Measurements from ENCODE around the gene SURF6.
A peak's percentile ranks its signal among the peaks of the same experiment; 100 is the strongest.
"Not testable (repeated sequence)": the region's sequence is repeated elsewhere in the genome, so short reads cannot be mapped to it uniquely, and the experiment has no call there.

The SURF6 gene

GRCh38 chr9:133333011-133333410, 3.0 kb downstream of the SURF6 start:
- no peak overlapping the region for H3K4me3 ChIP-seq (ENCODE audit: low read depth in 1 of 2, low read length in 1 of 2)
- H3K9me3 ChIP-seq: no peaks in the 10 kb centered on the region
- peaks cover 29 to 37% of the 10 kb centered on the region in 2 experiments for H3K4me1 ChIP-seq (ENCODE audit: control insufficient read depth in 1 of 2, insufficient read depth in 1 of 2, low read depth in 1 of 2, low read length in 1 of 2)
- no peak for TF ChIP-seq CTCF (IDR thresholded peaks at IDR 0.05)
- H3K36me3 ChIP-seq: peaks cover 49% of the 10 kb centered on the region
- no peaks in the 10 kb centered on the region for H3K27me3 ChIP-seq
- H3K27ac ChIP-seq: no peak overlapping the region

- no peaks in the 10 kb centered on the region for H3K27me3 ChIP-seq
- H3K4me3 ChIP-seq (ENCODE audit: low read depth in 1 of 2, low read length in 1 of 2): no peak overlapping the region
- no peak for TF ChIP-seq CTCF (IDR thresholded peaks at IDR 0.05)
- H3K36me3 ChIP-seq: peaks cover 49% of the 10 kb centered on the region
- H3K9me3 ChIP-seq: no peaks in the 10 kb centered on the region
- H3K4me1 ChIP-seq (ENCODE audit: control insufficient read depth in 1 of 2, insufficient read depth in 1 of 2, low read depth in 1 of 2, low read length in 1 of 2): peaks cover 26 to 30% of the 10 kb centered on the region in 2 experiments
- no peak overlapping the region for H3K27ac ChIP-seq
Measured at GRCh38 chr9:133332381-133332730, 3.6 kb downstream of the SURF6 start.

DNA sequence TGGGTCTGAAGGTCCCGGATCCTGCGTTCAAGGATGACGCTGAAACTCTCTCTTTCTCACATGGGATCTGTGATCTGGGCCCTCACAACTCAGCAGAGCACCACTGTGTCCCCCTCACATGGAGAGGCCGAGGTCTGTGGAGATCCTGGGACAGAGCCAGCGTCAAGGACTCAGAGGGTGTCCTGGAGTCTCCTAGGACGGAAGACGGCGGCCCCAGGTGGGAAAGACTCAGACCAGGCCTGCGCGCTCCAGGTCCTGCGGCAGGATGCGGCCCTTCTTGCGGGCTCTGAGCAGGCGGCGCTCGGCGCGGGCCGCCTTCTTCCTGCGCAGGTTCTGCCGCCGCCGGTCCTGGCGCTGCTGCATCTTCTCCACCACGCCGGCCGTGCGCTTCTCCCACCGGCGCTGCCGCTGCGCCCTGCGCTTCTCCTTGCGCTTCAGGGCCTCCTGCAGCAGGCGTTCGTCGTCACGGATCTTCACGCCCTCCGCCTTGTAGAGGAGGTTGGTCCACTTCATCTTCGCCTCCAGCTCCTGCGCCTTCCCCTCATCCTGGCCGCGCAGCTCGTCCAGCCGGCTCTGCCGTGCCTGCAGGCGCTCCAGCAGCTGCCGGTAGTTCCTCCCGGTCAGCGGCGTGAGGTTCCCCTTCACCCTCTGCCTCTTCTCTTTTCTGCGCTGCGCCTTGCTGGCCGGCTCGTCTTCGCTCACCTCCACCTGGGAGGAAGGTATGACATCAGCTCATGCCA, 4.2 kb downstream of the SURF6 start:
- Histone ChIP-seq H3K9me3 (no peaks in the 10 kb centered on the region), H3K36me3 (peaks cover 49% of the 10 kb centered on the region), H3K4me3 (ENCODE audit: low read depth in 1 of 2, low read length in 1 of 2) (no peak overlapping the region), H3K27me3 (no peaks in the 10 kb centered on the region), H3K27ac (no peak overlapping the region), H3K4me1 (ENCODE audit: control insufficient read depth in 1 of 2, insufficient read depth in 1 of 2, low read depth in 1 of 2, low read length in 1 of 2) (peaks cover 22 to 26% of the 10 kb centered on the region in 2 experiments)
- TF ChIP-seq CTCF (IDR thresholded peaks at IDR 0.05): no peak

- TF ChIP-seq CTCF (IDR thresholded peaks at IDR 0.05): no peak
Measured at GRCh38 chr9:133331221-133331620, 4.8 kb downstream of the SURF6 start.

DNA sequence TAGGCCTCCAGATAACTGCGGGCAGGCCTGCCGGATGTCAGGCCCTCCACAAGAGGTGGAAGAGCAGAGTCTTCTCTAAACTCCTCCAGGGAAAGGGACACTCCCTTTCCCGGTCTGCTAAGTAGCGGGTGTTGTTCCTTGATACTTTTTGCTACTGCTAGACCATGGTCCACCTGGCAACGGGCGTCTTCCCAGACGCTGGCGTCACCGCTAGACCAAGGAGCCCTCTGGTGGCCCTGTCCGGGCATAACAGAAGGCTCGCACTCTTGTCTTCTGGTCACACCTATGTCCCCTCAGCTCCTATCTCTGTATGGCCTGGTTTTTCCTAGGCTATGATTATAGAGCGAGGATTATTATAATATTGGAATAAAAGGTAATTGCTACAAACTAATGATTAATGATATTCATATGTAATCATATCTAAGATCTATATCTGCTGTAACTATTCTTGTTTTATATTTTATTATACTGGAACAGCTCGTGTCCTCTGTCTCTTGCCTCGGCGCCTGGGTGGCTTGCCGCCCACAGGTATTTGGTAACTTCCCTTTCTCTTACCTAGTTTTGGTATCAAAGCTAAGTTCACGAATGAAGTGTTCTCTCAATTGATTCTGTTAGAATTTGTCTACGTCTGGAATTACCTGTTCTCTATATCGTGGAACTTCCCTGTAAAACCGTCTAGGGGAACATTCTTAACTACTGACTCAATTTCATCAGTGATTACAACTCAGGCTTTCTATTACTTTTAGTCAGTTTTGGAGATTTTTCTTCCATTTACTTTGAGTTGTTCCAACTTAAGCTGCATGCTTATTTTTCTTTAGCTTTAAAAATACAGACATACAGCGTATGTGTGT, 6.5 kb downstream of the SURF6 start:
- not testable (repeated sequence) for H3K4me1 ChIP-seq (ENCODE audit: control insufficient read depth in 1 of 2, insufficient read depth in 1 of 2, low read depth in 1 of 2, low read length in 1 of 2); H3K27me3 ChIP-seq; H3K9me3 ChIP-seq; H3K4me3 ChIP-seq (ENCODE audit: low read depth in 1 of 2, low read length in 1 of 2)
- Histone ChIP-seq H3K27ac (peak overlapping the region; percentile 8), H3K36me3 (peaks cover 46% of the 10 kb centered on the region)

More at GRCh38 chr9:133331221-133331620, 4.8 kb downstream of the SURF6 start:
- Histone ChIP-seq H3K4me3 (ENCODE audit: low read depth in 1 of 2, low read length in 1 of 2) (no peak overlapping the region), H3K27ac (no peak overlapping the region), H3K4me1 (ENCODE audit: control insufficient read depth in 1 of 2, insufficient read depth in 1 of 2, low read depth in 1 of 2, low read length in 1 of 2) (peaks cover 17 to 20% of the 10 kb centered on the region in 2 experiments), H3K36me3 (peaks cover 49% of the 10 kb centered on the region), H3K27me3 (no peaks in the 10 kb centered on the region), H3K9me3 (no peaks in the 10 kb centered on the region)
